Measurements from ENCODE around the gene RASSF10.
"Not testable (repeated sequence)": the region's sequence is repeated elsewhere in the genome, so short reads cannot be mapped to it uniquely, and the experiment has no call there.

The RASSF10 gene

GRCh38 chr11:13029872-13030271, 20.8 kb downstream of the RASSF10 start:
- DNase-seq = no peak

DNA sequence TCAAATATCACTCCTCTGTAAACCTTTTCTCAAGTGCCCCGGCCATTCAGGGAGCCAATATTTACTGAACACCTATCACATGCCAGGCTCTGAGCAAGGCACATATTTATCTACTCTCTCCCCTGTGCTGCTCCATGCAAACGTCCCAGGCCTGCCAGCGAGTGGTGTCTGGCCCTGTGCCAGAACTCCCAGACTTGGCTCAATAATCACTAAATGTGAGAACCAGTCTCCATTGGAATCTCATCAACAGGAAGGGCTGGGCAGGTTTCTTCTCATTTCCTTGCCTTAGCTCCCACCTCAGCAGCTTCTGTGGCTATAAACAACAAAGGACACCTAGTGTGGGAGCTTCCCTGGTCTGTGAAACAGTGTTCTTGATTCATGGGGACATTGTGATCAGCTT, 21.7 kb downstream of the RASSF10 start:
- DNase-seq = no peak

DNA sequence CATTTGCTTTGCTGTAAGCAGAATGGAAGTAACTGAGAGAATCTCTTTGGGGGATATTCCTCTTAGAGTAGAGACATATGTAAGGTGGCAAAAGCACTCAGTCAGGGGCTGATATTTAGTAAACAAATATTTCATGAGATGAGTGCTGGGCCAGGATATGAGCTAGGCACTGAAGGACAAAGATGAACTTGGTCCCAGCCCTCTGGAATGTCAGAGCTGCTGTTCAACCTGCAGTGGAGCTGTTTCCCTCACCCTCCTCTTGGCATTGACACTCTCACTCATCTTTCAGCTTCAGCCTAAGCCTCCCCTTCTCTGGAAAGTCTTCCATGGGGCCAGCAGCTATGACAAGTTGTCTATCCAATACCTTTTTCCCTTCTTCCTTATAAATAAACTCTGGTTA, 22.2 kb downstream of the RASSF10 start:
- DNase-seq = no peak

GRCh38 chr11:13033760-13034533, 24.8 kb downstream of the RASSF10 start:
- no peak for DNase-seq

DNA sequence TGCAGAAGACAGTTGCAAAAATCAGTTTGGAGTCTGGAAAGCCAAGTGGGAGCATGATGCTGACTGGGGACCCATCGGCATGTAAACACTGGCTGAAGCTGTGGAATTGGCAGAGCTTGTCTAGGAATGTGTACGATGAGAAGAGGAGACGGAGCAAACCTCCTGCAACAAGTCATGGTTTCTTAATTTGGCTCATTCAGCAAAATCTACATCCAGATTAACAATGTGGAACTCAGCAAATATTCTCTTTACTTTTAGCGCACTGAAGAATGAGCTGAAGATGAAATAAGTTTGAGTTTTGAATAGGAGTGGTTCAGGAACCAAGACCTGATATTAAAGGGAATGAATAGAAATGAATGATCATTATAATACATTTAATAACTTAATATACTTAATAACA, 26.6 kb downstream of the RASSF10 start:
- no peak for DNase-seq

DNA sequence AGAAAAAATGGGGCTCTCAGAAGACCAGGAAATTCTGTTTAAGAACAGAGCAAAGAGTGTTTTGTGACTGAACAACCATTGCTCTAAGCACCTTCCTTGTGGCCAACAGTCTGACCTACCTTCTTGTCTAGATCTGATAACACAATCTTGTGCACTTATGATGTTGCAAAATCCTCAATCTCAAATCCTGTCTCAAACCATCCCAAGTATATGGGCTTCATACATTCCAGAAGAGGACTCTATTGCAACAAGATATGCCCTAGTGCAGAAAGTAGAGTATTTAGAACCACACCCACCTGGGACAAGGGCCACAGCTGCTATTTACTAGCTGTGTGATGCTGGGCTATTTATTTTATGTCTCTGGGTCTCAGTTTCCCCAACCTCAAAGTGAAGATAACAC, 27.1 kb downstream of the RASSF10 start:
- no peak for DNase-seq

DNA sequence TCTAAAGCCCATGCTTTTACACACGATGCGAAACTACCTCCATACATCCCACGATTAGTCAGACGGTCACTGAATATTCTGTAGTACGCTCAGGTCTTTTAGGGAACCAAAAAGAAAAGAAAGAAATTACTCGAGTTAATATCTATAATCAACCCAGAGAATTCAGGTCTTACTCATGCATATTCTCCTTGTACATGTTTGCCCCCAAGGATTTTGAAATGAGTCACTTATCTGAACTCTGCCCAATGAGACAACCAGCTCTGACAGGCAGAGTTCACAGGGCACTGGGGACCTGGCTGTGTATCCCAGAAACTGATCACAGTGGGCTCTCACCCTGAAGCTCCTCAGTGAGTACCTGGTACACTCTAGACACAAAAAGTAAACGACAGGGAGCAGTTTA, 29.2 kb downstream of the RASSF10 start:
- DNase-seq = no peak

DNA sequence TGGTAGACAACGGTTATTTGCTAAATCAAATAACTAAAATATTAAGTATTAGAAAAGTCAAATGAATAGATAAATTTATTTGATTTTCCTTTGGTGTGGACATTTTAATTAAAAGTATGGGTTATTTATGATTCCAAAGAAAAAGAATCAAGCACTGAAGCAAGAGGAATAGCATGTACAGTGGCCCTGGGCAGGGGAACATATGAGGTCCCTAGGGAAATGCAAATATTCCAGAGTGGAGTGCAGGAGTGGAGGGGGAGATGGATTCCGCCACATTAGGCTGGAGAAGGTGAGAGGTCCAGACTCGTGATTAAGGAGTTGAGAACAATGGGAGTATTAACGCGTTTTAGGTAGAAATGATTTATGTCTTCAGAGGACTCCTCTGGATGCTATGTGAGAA, 30.0 kb downstream of the RASSF10 start:
- DNase-seq = no peak

DNA sequence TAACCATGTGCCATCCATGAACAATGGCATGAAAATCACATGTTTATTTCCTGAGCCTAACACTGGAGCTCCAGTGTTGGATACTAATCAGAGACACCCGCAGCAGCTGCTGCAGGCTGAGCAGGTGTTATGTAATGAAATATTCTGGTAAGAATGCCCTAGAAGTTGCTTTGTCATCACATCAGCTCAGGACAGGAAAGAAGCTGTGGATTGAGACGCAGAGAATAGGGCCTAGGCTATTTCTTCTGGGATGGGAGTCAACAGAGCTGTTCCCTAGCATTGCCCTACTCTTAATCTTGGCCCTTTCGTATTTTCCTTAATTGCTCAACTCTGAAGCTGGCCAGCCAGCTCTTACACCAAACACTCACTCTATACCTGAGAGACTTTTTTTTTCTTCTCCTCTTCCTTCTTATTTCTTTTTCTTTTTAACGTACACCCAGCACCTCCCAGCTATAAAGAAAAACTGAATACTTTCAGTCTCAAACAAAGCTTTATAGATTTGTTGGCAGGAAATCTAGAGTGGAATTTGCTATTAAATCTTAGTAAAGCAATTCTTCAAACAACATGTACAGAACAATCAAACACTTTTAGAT, 31.9 kb downstream of the RASSF10 start:
- DNase-seq = no peak

DNA sequence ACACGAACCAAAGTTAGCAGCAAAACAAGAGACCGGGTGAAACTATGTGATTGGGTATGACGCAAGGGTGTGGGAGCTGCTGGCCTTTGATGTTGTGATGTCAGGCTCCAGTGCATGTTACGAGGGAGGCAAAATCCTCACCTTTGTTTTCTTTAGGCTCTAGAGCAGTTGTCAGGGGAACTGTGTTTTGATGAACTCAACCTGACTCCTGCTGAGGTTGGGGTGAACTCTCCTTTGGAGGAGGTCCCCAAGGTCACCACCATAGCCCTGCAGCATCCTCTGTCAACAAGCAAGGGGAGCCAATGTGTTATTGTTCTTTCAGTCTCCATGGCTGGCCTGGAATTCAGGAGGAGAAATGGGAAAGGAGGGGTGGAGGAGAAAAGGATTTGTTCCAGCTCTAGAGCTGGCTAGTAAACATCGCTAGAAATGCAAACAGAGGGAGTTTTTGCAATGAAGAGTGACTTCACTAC, 33.8 kb downstream of the RASSF10 start:
- no peak for DNase-seq

GRCh38 chr11:13043912-13044628, 35.0 kb downstream of the RASSF10 start:
- DNase-seq = no peak

DNA sequence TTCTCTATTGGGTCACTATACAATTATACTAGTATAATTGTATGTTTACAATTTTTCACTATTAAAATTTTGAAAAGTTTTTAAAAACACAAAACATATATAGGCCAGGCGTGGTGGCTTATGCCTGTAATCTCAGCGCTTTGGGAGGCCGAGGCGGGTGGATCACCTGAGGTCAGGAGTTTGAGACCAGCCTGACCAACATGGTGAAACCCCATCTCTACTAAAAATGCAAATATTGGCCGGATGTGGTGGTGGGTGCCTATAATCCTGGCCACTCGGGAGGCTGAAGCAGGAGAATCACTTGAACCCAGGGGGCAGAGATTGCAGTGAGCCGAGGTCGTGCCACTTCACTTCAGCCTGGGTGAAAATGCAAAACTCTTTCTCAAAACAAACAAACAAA, 36.0 kb downstream of the RASSF10 start:
- DNase-seq = not testable (repeated sequence)

- no peak for DNase-seq
These were observed 36.6 kb downstream of the RASSF10 start for GRCh38 chr11:13045734-13046133.

DNA sequence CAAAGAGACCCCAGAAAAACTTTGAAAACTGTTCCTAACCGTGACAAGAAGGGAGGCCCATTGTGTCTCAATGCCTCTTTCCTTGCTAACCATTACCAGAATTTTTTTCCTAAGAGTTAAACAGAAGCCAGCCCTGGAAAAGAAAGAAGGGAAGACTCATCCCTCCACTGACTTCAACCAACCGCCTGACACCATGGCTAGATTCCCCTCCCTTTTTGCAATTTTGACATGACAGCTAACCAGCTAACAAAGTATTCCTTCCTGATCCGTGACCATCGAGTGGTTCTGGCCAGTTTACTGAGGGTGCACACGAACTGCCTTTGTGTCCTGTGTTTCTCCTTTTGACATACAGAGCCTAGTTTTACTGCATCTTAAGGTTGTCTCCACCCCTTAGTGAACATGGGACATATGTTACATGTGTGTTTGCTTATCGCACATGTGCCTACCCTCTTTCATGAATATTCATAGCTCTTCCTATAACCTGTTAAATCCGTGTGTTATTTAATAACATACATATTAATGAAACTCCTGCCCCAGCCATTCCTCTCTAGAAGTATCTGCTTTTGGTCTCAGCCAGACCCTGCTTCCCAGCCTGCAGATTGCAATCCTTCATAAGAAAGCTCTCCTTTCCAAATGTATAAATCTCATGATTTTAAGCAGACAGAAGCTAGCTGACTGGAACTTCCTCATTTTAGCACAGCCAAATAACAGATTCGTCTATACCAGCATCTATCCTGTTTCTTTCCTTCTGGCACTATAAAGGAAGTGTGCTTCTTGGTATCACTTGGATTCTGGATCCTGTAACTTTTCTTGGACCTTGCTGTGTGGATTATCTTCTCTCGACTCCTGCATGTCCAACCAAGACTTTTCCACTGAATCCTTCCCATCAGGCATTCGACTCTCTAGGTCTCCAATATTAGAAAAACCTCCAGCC, 37.8 kb downstream of the RASSF10 start:
- no peak for DNase-seq

DNA sequence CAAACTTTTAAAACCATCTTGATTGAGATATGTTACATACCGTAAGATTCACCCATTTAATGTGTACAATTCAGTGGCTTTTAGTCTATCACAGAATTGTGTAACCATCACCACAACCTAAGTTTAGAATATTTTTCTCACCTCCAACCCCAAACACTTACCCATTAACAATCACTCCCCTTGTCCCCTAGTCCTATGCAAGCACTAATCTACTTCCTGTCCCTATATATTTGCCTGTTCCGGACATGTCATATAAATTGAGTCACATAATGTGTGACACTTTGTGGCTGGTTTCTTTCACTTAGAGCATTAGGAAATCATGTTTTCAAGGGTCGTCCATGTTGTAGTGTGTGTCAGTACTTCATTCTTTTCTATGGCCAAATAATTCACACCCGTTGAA, 38.8 kb downstream of the RASSF10 start:
- DNase-seq = no peak

DNA sequence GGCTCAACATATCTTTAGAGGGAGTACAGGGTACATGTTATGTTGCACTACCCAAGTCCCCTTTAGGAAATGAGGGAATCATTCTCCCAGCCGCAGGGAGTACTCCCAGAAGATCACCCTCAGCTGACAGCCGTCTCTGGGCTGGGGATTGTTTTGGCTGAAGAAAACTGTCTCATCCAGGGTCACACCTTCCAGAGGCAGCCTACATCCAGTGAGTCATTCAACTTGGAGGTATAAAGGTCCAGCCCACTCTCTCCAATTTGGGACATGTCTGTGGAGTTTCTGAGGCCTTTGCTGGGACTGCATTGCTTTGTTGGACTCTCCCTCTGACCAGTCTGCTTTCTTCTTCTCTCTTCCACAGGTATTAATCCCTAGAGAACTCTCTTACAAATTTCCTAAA, 42.1 kb downstream of the RASSF10 start:
- DNase-seq = no peak

DNA sequence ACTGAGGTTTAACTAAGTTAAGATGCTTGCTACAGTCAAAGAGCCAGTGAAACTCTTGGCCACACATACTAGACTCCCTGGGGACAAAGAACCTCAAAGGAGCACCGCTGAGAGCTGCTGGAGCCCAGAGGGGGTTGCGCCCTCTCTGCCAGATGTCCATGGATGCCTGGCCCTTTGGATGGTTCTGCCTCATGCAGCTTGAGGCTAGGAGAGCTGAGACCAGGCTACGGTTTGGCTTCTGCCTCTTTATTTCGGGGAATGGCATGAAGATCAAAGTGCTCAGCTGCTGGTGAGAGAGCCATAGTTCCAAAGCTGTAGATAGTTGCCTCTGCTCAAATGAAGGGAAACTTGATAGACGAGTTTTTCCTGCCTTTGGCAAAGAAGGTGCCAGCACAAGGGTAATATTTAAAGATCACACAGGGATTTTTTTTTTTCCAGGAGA, 43.0 kb downstream of the RASSF10 start:
- DNase-seq = no peak

DNA sequence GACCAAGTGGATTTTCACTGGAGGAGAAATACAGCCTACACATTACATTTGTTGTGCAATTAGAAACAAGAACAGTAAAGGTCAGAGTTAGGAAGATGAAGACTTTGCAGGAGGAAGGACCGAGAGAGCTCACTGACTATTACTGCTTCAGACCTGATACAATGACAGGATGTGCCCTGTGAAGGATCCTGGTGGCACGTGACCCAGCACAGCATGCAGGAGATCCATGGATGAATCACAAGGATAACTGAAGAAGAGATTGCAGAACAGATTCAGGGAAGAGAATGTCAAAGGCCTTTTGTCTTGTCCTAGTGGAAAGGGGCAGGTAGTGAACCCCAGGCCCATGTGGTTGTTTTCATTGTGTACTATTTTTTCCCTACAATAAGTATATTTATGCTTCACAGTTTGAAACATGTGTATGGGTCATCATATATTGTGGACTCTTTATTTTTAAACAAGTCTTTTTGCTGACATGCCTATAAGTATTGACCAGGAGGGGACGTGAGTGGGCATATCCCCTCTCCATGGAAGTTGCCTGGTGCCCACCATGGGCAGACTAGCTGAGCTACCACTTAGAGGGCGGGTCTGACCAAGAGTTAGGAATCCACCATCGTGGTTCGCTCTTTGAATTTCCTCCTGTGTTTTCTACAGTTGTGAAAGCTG, 44.3 kb downstream of the RASSF10 start:
- no peak for DNase-seq

DNA sequence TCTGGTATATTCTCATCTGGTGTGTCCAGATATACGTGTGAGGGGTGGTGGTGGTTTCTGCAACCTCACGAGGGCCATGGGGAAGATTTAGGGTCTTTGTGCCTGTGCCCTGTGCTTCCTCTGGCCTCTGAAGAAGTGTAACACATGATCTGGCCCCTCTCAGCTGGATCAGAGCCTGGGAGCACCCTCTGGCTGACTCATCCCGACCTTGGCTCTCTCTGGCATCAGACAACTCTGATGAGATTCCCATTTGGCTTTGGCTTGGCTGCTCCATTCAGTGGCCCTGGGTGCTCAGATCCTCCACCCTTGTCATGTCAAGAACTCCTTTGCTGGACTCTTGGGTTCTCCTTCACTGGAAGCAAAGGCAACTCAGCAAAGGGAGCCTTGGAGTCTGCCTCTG, 45.2 kb downstream of the RASSF10 start:
- no peak for DNase-seq

DNA sequence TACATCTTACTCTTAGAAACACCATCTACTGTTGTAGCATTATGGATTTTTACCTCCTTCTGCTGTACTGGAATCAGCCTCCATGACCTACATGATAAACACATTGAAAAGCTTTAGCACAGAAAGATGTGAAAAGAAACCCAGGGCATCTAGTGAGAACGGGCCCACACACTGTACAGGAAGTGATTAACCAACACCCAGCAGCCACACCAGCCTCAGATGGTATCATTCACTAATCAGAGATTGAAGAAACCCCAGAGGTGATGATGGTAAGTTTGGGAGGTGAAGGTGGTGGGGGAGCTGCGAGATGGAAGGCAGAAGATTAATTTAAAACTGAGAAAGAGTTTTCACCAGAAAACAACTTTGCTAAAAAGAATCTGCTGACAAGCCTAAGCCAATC, 46.1 kb downstream of the RASSF10 start:
- no peak for DNase-seq

DNA sequence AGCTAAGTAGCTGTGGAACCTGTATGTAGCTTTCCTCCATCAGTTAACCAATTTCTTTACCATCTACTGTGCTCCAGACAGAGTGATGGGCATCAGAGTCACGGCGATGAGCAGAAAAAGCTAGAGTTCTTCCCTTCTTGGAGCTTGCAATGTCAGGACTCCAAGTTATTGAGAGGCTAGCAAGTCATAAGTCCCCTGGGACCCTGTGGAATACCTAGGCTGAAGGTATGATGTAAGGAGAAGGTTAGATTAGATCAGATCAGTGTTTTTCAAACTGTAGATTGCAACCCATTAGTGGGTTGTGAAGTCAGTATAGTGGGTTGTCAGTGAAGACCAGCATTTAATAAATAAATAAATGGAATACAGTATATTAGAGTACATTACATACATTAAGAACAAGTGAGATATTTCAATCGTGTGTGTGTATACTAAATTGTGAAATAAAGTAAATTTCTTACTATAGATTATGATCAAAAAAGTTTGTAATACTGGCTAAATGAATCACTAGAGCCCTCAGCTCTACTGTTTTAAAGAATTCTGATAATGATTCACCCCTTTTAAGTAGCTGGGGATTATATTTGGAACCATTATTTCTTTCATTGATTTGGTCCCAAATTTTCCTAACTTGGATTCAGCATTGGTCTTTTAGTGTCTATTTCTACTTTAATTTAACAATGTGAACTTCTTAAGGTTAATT, 52.3 kb downstream of the RASSF10 start:
- DNase-seq = no peak
